HG02798 (cell line): Measurements from ENCODE around the gene PCNT.

Experiments used
- ATAC-seq: cut with Tn5 transposase; IDR thresholded peaks from one replicate; pipeline ENCODE4 v1.9.1; 2021; ENCODE audit warnings: mild to moderate bottlenecking; ENCODE audit not compliant: unreplicated experiment, poor library complexity

The PCNT gene

GRCh38 chr21:46468108-46468774 is 144.3 kb downstream of the PCNT start:
- ATAC-seq, result no peak

GRCh38 chr21:46469275-46469674 is 145.3 kb downstream of the PCNT start:
- ATAC-seq, result no peak

GRCh38 chr21:46471514-46471913 is 147.6 kb downstream of the PCNT start:
- no peak for ATAC-seq

GRCh38 chr21:46472246-46472645 is 148.3 kb downstream of the PCNT start:
- no peak for ATAC-seq

GRCh38 chr21:46474382-46474781 is 150.4 kb downstream of the PCNT start:
- ATAC-seq, result no peak

- no peak for ATAC-seq
Observed at GRCh38 chr21:46475296-46475695, 151.3 kb downstream of the PCNT start.

GRCh38 chr21:46477765-46478164 is 153.8 kb downstream of the PCNT start:
- no peak for ATAC-seq

- ATAC-seq, result no peak
Observed at GRCh38 chr21:46478910-46479309, 155.0 kb downstream of the PCNT start.

- no peak for ATAC-seq
Observed at GRCh38 chr21:46480466-46480865, 156.5 kb downstream of the PCNT start.

GRCh38 chr21:46482225-46482845 is 158.4 kb downstream of the PCNT start:
- no peak for ATAC-seq

GRCh38 chr21:46482846-46483231 is 158.9 kb downstream of the PCNT start:
- no peak for ATAC-seq

GRCh38 chr21:46483300-46484295 is 159.6 kb downstream of the PCNT start:
- no peak for ATAC-seq

- no peak for ATAC-seq
Observed at GRCh38 chr21:46486481-46487126, 162.6 kb downstream of the PCNT start.

- ATAC-seq, result no peak
Observed at GRCh38 chr21:46489162-46489663, 165.3 kb downstream of the PCNT start.

- ATAC-seq, result no peak
Observed at GRCh38 chr21:46489800-46490199, 165.8 kb downstream of the PCNT start.

- ATAC-seq, result no peak
Observed at GRCh38 chr21:46491553-46491952, 167.6 kb downstream of the PCNT start.

GRCh38 chr21:46492851-46493250 is 168.9 kb downstream of the PCNT start:
- no peak for ATAC-seq

GRCh38 chr21:46493828-46494227 is 169.9 kb downstream of the PCNT start:
- ATAC-seq, result no peak
